ENCODE data around the gene IVD. TPM values are rescaled to one million over a fixed set of nuclear protein-coding genes. Genes with fewer than 3 reads are reported as not detected.

IVD gene
- total RNA-seq, result 100 to 1,000 TPM; 120 TPM
- polyA plus RNA-seq, result 10 to 100 TPM; 48.2 to 77.7 (median 49.5) TPM
- total RNA-seq, result 52.6 to 87.3 (median 69.5) reads per million in 6 experiments

GRCh38 chr15:40405501-40406381 is at the start of gene IVD:
Gene IVD, plus strand, starts transcription at chr15:40405795. Its CDS starts 33 bp downstream, at chr15:40405828.
- ATAC-seq (peak; percentile 99), DNase-seq (peak; percentile 84 to 95 (median 88))
- Mint-ChIP-seq H3K4me3 (peak within 1 kb of the TSS; percentile 84 to 96 (median 92)), H3K36me3 (peaks cover 0 to 32% (median 2%) of the 10 kb centered on the region in 3 donors), H3K27me3 (no peaks in the 10 kb centered on the region), H3K4me1 (peaks cover 12 to 45% (median 35%) of the 10 kb centered on the region in 4 donors), H3K27ac (peak within 1 kb of the TSS; percentile 58 to 97 (median 87)), H3K9me3 (no peaks in the 10 kb centered on the region)
- POLR2A ChIA-PET, result interaction anchor here (0.6 to 3.0 kb wide), 15 partner anchors 8 to 225 kb away, joined by 3 to 17 read pairs (median 5); partner anchors contain the start of genes BAHD1, KNSTRN and PLCB2

GRCh38 chr15:40355976-40356585 is 49.5 kb upstream of the IVD start:
- peak overlapping the region in 1 of 10 donors; percentile 53 for H3K27ac Mint-ChIP-seq

GRCh38 chr15:40357246-40357645 is 48.3 kb upstream of the IVD start:
- H3K9me3 Mint-ChIP-seq, result no peaks in the 10 kb centered on the region
- no peak overlapping the region for H3K27ac Mint-ChIP-seq
- H3K36me3 Mint-ChIP-seq, result no peaks in the 10 kb centered on the region
- DNase-seq (no peak), ATAC-seq (no peak)
- peaks cover 3 to 33% (median 6%) of the 10 kb centered on the region in 5 donors for H3K27me3 Mint-ChIP-seq
- peaks cover 7 to 13% (median 10%) of the 10 kb centered on the region in 4 donors for H3K4me1 Mint-ChIP-seq
- POLR2A ChIA-PET, result interaction anchor here (1.4 to 2.2 kb wide), 3 partner anchors 11 to 95 kb away, joined by 3 to 8 read pairs (median 4); no protein-coding TSS in a partner anchor
- peak overlapping the region; percentile 52 to 88 (median 78) for H3K4me3 Mint-ChIP-seq

More at GRCh38 chr15:40355976-40356585, 49.5 kb upstream of the IVD start:
- DNase-seq, result no peak
- Mint-ChIP-seq H3K9me3 (no peaks in the 10 kb centered on the region), H3K27me3 (peaks cover 3 to 33% (median 6%) of the 10 kb centered on the region in 5 donors), H3K4me1 (peaks cover 6 to 11% (median 8%) of the 10 kb centered on the region in 4 donors), H3K36me3 (no peaks in the 10 kb centered on the region), H3K4me3 (peak overlapping the region in 3 of 10 donors; percentile 19 to 23 (median 22))
- ATAC-seq, result no peak
- POLR2A ChIA-PET, result interaction anchor here (0.7 kb wide), 1 partner anchor 14 kb away, joined by 3 read pairs; no protein-coding TSS in a partner anchor

DNA sequence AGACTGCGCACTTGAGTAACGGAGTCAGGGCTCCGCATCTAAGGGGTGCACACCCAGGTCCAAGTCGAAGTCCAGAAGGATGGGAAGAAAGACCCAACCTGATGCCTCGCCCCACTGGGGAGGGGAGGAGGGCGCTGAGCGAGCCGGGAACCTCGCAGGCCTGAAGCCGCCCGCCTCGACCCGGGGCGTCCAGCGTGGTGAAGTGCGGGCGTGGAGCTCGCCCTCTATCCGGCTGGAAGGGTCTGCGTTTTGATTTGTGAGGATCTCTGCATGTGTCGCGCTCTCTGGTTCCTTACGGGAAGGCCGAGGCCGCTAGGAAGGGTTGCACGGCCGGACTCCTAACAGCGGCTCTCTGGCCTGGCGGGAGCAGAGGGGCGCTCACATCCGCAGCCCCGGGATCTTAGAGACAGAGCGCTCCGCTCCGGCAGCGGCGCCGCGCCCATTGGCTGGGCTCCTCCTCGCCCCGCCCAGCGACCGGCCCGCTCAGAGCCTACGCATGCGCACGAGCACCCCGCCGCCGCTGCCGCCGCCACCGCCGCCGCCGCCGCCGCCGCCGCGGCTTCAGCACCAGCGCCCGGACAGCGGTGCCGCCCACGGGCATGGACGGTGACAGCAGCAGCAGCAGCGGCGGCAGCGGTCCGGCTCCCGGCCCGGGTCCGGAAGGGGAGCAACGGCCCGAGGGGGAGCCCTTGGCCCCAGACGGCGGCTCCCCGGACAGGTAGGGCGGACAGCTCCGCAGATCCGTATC is 47.7 kb upstream of the IVD start, which contains the start of gene DISP2:
TSS of gene DISP2 (plus strand) at position 497 of the 748 bp plus-strand sequence. CDS start at position 600, 103 bp downstream.
- Mint-ChIP-seq H3K27me3 (peaks cover 3 to 33% (median 6%) of the 10 kb centered on the region in 5 donors), H3K9me3 (no peaks in the 10 kb centered on the region), H3K36me3 (peaks cover 0 to 3% (median 0%) of the 10 kb centered on the region in 3 donors), H3K27ac (peak within 1 kb of the TSS in 1 of 10 donors; percentile 65), H3K4me1 (peaks cover 7 to 15% (median 14%) of the 10 kb centered on the region in 4 donors), H3K4me3 (peak within 1 kb of the TSS; percentile 78 to 89 (median 84))
- peak; percentile 91 to 95 for ATAC-seq
- peak; percentile 83 to 94 (median 91) for DNase-seq
- POLR2A ChIA-PET, result interaction anchor here (1.4 to 2.2 kb wide), 3 partner anchors 10 to 94 kb away, joined by 3 to 8 read pairs (median 4); no protein-coding TSS in a partner anchor

DNA sequence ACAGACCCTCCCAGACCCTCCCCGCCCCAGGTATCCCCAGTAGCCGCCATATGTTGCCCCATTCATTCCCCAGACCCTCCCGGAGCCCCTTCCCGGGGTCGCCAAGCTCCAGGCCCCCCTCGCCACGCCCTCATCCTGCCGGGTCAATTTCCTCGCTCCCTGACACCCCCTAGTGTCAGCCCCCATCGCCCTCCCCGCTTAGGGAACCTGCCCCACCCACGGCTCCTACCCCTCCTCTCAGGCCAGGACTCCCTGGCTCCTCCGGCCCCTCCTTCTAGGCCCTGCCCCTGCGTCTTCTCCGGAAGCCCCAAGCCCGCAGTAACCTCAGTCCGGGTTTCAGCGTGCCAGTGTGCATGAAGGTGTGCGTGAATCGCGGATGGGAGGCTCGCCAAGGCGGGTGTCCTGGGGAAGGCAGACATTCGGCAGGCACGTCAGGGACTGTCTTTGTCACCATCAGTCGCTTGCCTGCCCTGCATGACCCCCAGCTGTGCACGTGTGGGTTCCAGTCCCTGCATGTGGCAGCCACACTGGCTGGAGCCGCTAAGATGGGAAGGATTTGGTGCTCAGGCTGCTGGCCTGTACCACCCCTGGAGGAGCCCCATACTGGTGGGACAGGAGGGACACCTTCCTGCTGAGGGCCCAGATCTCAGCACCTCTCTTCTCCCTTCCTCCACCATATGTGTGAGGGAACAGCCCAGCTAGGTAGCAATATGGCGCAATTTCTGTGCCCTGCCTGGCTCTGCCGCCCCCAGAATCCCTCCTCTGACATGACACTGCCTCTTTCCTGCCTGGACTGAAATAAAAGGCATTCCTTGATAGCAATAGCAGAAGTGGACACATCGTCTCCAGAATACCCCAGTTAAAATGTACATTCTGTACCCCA is 46.9 kb upstream of the IVD start:
- DNase-seq, result peak in 2 of 10 donors; percentile 38 to 39
- Mint-ChIP-seq H3K4me3 (peak overlapping the region; percentile 71 to 89 (median 80)), H3K27ac (peak overlapping the region in 1 of 10 donors; percentile 65), H3K27me3 (peaks cover 2 to 28% (median 4%) of the 10 kb centered on the region in 5 donors), H3K9me3 (no peaks in the 10 kb centered on the region), H3K36me3 (peaks cover 0 to 3% (median 0%) of the 10 kb centered on the region in 3 donors), H3K4me1 (peaks cover 7 to 20% (median 15%) of the 10 kb centered on the region in 4 donors)
- ATAC-seq, result peak; percentile 29 to 35
- POLR2A ChIA-PET, result interaction anchor here (1.4 to 2.2 kb wide), 3 partner anchors 9 to 94 kb away, joined by 3 to 8 read pairs (median 4); no protein-coding TSS in a partner anchor

GRCh38 chr15:40360015-40360414 is 45.6 kb upstream of the IVD start:
- peaks cover 0 to 22% (median 2%) of the 10 kb centered on the region in 5 donors for H3K27me3 Mint-ChIP-seq
- H3K9me3 Mint-ChIP-seq, result no peaks in the 10 kb centered on the region
- no peak for DNase-seq
- peaks cover 7 to 22% (median 14%) of the 10 kb centered on the region in 4 donors for H3K4me1 Mint-ChIP-seq
- peak overlapping the region in 4 of 10 donors; percentile 22 to 82 (median 63) for H3K4me3 Mint-ChIP-seq
- peaks cover 0 to 3% (median 0%) of the 10 kb centered on the region in 3 donors for H3K36me3 Mint-ChIP-seq
- ATAC-seq, result no peak
- no peak overlapping the region for H3K27ac Mint-ChIP-seq
- POLR2A ChIA-PET, result no interaction called here

- no peak for ATAC-seq
- Mint-ChIP-seq H3K4me1 (peaks cover 17 to 27% (median 21%) of the 10 kb centered on the region in 4 donors), H3K9me3 (no peaks in the 10 kb centered on the region), H3K4me3 (no peak overlapping the region), H3K36me3 (peaks cover 0 to 3% (median 0%) of the 10 kb centered on the region in 3 donors), H3K27me3 (peaks cover 0 to 7% (median 2%) of the 10 kb centered on the region in 5 donors), H3K27ac (no peak overlapping the region)
- DNase-seq, result no peak
- POLR2A ChIA-PET, result no interaction called here
Observed at GRCh38 chr15:40361640-40362039, 44.0 kb upstream of the IVD start.

DNA sequence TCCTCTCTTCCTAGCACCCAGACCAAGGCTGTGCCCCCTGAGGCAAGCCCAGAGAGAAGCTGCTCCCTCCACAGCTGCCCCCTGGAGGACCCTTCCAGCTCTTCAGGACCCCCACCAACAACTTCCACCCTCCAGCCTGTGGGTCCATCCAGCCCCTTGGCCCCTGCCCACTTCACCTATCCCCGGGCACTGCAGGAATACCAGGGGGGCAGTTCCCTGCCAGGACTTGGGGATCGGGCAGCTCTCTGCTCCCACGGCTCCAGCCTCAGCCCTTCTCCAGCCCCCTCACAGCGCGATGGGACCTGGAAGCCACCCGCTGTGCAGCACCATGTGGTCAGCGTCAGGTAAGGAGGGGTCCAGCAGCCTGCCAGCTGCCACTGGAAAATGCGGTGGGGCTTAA is 42.0 kb upstream of the IVD start:
- Mint-ChIP-seq H3K27ac (no peak overlapping the region), H3K9me3 (no peaks in the 10 kb centered on the region), H3K27me3 (no peaks in the 10 kb centered on the region), H3K4me3 (no peak overlapping the region), H3K4me1 (peaks cover 25 to 35% (median 30%) of the 10 kb centered on the region in 4 donors), H3K36me3 (peaks cover 0 to 3% (median 0%) of the 10 kb centered on the region in 3 donors)
- POLR2A ChIA-PET, result no interaction called here
- DNase-seq (no peak), ATAC-seq (no peak)

GRCh38 chr15:40364251-40364650 is 41.3 kb upstream of the IVD start:
- H3K9me3 Mint-ChIP-seq, result no peaks in the 10 kb centered on the region
- peaks cover 22 to 32% (median 30%) of the 10 kb centered on the region in 4 donors for H3K4me1 Mint-ChIP-seq
- no peak for ATAC-seq
- no peaks in the 10 kb centered on the region for H3K27me3 Mint-ChIP-seq
- peaks cover 0 to 3% (median 0%) of the 10 kb centered on the region in 3 donors for H3K36me3 Mint-ChIP-seq
- no peak overlapping the region for H3K27ac Mint-ChIP-seq
- POLR2A ChIA-PET, result no interaction called here
- no peak for DNase-seq
- H3K4me3 Mint-ChIP-seq, result no peak overlapping the region

- H3K27ac Mint-ChIP-seq, result peak overlapping the region in 1 of 10 donors; percentile 25
- POLR2A ChIA-PET, result no interaction called here
- no peaks in the 10 kb centered on the region for H3K27me3 Mint-ChIP-seq
- DNase-seq (no peak), ATAC-seq (no peak)
- H3K4me3 Mint-ChIP-seq, result peak overlapping the region in 2 of 10 donors; percentile 47
- peaks cover 0 to 3% (median 0%) of the 10 kb centered on the region in 3 donors for H3K36me3 Mint-ChIP-seq
- no peaks in the 10 kb centered on the region for H3K9me3 Mint-ChIP-seq
- peaks cover 22 to 34% (median 30%) of the 10 kb centered on the region in 4 donors for H3K4me1 Mint-ChIP-seq
Observed at GRCh38 chr15:40365016-40365415, 40.6 kb upstream of the IVD start.

All from naive thymus-derived CD8-positive, alpha-beta T cell (primary cell).